ENCODE data around the gene ARHGAP42.
"Not testable (repeated sequence)": the region's sequence is repeated elsewhere in the genome, so short reads cannot be mapped to it uniquely, and the experiment has no call there.

Gene ARHGAP42

DNA sequence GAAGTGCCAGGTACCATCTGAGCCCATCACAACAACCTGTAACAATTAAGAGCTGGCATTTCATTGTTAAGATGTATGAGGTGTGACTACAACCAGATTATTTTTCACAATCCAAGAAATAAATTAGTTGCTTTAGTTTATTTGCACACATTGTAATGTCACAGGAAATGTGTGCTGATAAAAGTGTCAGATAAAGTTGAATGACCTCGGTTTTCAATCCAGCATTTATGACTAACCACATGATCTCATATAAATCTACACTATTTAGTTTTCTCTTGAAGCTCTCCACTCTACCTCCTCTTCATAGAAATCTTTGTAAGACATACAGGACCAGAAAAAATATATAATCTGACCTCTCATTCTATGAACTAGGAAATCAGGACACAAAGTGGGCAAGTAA, 276.3 kb downstream of the ARHGAP42 start:
- no peak for DNase-seq (ENCODE audit: low spot score)

DNA sequence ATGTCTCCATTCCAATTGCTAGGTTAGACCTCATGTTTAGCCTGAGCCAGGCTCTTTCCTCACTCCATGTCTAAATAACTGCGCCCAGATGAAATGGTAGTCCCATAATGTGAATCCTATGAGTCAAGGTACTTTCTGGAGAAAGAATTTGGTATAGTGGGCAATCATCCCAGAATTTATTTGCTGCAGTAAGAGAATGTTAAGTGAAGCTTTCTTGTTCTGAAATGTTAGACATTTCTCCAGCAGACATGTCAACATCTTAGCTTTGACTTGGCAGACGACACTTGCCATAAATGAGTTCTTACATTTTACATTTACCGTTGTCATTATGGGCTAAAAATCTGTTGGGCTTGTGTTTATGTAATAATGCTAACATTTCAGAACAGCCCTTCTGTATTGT, 277.3 kb downstream of the ARHGAP42 start:
- DNase-seq (ENCODE audit: low spot score), result no peak

DNA sequence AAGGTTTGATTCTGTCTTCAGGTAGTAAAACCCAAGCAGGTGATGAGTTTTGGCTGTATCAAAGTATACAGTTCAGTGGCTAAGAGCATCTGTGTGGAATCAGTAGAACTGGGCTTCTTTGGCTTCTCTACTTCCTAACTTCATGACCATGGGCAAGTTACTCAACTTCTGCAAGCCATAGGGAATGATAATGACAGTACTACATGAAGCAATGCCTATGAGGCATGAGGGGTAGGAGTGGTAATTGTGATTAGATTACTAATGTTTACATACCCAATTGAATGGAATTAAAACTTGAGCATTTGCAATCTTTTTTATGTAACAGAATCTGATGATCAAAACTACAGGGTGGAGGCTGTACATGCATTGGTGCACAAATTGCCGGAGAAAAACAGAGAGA, 278.3 kb downstream of the ARHGAP42 start:
- DNase-seq (ENCODE audit: low spot score), result no peak

DNA sequence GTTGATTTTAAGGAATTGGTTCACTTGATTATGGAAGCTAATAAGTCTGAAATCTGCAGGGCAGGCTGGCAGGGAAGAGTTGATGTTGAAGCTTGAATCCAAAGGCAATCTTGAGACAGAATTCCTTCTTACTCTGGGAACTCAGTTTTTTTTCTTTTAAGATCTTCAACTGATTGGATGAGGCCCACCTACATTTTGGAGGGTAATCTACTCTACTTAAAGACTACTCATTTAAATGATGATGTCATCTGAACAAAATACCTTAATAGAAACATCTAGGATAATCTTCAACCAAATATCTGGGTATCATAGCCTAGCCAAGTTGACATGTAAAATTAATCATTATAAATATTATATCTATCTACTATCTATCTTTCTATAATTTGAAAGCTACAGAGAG, 279.3 kb downstream of the ARHGAP42 start:
- DNase-seq (ENCODE audit: low spot score), result no peak

DNA sequence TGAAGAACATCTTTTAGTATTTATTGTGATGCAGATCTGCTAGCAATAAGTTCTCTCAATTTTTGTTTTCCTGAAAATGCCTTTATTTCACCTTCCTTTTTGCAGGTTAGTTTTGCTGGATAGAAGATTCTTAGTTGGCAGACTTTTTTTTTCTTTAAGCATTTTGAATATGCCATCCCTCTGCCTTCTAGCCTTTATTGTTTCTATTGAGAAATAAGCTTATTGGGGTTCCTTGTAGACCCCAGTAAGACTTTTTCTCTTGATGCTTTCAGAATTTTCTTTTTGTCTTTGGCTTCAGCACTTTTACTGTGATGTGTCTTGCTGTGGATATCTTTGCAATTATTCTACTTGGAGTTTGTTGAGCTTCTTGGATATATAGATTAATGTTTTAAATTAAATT, 281.9 kb downstream of the ARHGAP42 start:
- DNase-seq (ENCODE audit: low spot score), result no peak

DNA sequence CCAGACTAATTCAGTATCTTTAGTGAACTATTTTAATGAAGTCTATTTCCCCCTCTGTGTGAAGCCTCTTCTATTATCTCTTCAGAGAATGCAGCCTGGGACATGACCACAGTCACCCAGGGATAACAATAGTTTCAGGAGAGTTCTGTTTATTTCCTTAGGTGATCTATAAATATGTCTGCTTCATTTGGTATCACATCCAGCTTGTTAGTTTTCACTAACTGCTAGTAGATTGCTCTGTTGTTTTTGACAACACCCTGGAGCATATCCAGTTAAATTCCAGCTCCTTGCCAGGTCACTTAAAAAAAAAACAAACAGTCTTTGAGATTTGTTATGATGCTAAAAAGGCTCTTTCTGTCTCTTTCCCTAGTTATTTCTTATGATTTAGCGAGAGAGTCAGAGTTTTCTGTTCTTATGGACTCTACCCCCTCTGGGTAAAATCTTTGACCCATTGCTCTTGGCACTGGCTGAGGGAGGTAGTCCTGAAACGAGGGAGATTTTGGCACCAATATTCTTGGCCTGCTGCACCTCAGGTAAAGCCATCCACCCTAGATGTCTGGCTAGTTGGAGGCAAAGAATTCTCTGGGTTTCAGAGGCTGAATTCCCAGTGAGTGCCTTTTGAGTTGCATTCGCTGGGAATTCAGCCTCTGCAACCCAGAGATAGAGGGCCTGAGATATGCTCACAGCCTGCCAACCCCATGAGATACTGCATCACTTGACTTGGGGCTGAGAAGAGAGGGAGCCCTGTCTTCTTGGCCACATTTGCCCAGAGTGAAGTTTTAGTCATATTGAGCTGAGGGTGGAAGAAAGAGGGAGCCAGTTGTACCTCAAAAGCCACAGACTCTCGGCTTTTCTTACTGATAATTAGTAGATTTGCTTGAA, 283.4 kb downstream of the ARHGAP42 start:
- DNase-seq (ENCODE audit: low spot score), result no peak

DNA sequence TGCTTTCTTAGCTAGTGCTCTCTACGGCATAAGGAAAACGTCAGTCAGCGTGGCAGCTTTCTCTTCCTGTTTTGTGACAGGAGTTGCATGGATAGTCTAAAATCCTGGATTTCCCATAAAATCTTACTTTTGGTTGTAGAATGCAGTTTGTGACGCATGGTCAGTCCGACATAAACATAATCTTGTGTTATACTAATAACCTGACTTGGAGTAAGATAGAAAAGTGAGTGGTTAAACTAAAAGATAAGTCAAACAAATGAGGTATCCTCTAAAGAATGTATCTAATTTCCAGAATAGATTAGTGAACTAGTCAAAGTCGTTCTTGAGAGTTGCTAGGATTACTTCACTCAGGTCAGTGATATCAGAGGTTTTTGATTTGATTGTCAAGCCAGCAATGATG, 285.0 kb downstream of the ARHGAP42 start:
- DNase-seq (ENCODE audit: low spot score), result no peak

DNA sequence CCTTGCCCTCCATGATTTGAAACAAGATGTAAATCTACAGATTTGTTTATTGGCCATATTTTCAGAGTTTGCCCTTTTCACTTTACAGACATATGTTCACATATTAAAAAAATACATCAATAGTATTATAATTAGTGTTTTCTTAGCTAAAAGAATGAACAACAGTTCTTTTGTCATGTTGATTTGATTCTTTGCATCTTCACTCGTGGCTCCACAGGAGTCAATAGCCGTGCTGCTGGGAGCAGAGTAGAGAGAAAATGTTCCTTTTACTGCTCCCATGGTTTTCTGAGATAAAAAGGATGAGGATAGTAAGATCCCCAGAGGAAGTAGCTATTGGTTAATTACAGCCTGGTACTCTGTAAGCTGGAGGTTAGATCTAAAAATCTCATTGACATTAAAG, 291.4 kb downstream of the ARHGAP42 start:
- no peak for DNase-seq (ENCODE audit: low spot score)

DNA sequence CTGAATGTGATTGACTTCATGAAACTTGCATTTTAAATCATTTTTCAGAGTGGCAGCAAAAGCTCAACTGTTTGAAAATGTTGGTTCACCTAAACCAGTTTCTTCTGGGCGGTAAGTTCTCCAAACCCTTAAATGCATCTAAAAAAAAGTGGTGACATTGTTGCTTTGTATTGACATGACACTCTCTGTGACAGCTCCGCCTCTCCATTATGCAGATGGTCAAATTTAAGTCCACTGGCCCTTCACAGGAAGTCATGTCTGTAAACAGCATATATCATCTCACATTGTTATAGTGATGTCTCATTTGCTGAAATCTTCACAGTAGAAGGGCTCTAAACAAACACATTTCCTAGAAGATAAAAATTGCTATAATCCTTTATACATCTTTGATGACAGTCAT, 291.9 kb downstream of the ARHGAP42 start:
- DNase-seq (ENCODE audit: low spot score), result no peak

DNA sequence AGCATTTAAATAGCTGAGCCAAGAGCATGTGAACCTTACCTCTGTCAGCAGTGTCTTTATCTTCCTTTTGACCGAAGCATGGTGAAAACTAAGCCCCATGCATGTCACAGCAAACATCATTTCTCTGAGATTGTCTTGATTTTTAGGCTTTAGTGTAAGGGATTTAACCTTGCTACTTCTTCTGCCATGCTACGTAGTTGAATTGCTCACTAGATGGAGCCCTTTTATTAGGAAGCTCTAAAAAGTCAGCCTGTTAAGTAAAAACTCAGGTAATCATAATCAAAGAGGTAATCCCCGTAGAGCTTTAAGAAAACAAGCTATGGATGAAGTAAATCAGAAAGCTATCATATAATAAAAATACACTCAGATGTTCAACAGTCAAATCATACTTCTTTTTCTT, 293.1 kb downstream of the ARHGAP42 start:
- no peak for DNase-seq (ENCODE audit: low spot score)

DNA sequence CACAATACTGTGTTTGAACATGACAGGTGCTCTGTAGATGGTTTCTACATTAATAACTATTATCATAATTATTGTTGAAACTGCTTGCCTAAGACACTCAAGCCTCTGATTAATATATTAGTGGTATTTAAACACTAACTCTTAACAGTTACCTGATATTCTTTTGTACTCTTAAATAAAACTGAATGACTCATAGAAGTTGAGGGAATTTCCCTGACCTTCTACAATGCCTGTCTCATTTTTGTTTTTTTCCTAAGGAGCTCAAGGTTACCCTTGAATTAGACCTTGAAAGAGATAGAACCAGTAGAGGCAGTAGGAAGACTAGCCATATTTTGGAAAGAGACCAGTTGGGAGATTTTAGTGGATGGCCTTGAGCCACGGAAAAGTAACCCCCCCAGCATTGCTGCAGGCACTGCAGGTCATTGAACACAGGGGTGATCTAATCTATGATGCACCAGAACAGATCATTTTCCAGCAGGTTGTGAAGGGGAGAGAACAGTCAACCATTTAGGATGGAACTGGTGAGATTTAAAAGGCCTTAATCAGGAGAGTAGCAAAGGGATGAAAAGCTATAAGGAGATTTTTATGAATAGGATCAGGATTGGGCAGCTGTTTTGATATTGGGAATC, 294.2 kb downstream of the ARHGAP42 start:
- no peak for DNase-seq (ENCODE audit: low spot score)

DNA sequence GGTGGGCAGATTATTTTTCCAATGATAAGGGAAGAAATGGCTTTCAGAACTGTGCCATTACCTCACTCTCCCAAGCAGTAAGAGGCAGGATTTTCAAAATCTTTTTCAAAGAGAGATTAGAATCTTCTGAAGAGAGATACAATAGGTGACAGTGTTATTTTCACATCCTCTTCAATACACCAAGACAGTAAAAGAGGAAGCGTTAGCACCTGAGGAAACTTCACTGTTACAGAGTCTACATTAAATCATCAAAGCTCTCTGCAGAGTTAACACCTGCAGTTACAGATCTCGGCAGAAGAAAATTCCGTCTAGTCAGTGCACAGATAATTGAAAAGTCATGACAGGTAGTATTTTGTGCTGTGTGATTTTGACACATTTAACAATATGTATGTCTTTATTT, 297.6 kb downstream of the ARHGAP42 start:
- no peak for DNase-seq (ENCODE audit: low spot score)

DNA sequence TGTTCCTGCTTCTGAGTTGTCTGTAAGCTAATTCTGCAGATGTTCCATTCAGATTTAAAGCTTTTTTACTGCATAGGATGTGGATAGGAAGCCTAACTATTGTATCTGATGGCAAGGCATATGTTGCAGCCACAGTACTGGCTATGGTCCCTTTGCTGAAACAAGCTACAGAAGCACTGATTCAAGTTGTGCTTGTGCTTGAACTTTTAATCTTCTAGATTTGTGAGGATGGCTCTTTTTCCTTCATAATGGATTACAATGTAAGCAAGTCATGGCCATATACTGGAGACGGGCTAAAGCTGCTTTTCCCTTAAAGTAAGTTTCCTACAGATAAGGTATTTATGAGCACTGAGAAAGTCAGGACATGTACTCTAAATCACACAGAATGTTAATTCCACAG, 303.8 kb downstream of the ARHGAP42 start:
- no peak for DNase-seq (ENCODE audit: low spot score)

DNA sequence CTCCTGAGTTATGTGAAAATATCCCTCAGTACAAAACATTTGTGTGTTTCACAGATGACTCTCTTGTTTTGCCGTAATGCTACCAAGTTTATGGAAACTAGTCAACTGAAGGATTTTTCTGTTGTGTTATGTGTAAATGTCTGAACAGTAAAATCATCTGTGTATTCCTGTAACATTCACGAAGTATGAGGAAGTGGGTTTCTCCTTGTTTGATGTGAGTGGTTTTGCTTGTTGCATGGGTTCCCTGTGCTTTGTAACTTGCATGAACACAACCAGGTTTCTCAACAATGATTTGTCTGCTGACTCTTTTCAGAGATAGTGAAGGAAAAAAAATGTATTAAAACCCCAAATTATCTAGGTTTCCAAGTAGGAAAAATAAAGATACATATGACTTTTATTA, 304.5 kb downstream of the ARHGAP42 start:
- DNase-seq (ENCODE audit: low spot score), result no peak

DNA sequence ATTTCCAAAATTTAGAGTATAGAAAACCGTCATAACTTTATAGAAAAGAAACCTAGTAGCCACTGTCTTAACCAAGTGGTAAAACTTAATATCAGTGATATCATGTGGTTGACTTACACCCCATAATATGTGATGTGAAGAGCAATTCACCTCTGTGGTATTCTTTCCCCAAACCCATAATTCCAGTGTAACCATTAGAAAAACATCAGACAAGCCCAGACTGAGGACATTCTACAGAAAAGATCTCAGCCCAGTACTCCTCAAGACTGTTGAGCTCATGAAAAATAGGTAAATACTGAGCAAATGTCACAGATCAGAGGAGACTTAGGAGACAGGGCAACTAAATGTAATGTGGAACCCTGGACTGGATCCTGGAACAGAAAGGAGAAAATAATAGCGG, 307.9 kb downstream of the ARHGAP42 start:
- no peak for DNase-seq (ENCODE audit: low spot score)

DNA sequence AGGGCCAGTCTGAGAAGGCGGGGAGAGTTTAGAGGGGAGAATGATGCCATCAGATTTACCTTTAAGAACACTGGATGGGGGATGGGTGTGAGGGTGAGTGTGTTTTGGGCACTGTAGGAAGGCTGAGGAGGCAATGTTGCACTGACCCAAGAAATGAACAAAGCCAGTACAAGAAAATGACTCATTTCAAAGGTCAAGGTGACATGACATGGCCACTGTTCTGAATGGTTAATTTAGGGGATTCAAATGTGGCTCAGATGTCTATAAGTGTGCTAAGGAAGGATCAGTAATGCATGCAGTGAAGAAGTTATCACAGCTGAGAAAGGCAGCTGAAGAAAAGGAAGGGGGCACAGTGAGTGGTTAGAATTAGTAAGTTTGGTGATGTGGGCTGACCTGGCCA, 312.7 kb downstream of the ARHGAP42 start:
- no peak for DNase-seq (ENCODE audit: low spot score)

DNA sequence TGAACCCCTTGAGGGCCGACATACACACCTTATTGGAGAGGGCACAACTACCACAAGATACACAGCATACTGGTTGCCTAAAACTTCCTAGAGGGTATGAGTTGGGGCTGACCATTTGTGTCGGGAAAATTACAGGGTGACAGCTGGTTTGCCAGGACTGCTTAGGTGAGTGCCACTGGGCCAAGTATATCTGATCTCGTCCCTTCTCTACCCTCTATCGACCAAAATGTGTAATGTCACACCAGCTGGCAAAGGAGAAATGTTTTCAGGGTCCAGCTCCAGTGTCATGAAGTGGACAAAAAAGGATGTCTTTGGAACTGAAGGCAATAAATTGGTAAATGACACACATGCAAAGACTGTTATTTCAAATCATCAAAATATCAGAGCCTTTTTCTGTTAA, 316.4 kb downstream of the ARHGAP42 start:
- DNase-seq (ENCODE audit: low spot score), result no peak

DNA sequence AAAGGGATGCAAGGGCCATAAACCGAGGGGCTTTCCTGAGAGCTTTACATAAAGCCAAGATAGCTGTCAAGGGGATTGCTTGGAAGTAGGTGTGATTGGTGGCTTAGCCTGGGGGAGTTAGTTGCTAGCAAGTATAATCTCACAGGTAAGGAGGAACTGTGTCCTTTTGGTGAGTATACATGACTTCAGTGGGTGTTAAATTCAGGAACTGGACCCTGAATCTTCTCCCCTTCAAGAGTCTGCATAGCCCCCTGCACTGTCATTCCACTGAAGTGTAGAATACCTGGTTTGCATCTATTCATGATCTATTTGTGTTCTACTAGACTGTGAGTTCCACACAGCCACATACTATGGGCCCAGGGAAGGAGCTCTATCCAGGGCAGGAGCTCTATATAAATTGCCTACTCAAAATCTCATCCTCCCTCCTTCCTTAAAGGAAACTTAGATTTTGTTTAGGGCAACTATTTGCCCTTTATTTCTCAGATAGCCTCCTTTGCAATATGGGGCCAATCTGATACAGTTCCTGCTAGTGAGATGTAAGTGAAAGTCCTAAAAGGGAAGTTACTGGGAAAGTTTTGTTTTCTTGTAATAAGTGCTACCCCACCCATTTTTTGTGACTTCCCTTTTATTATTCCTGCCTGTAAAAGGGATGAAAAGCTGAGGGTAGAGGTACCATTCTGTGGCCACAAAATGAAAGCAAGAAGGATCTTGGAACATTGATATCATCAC, 322.0 kb downstream of the ARHGAP42 start:
- no peak for DNase-seq (ENCODE audit: low spot score)

DNA sequence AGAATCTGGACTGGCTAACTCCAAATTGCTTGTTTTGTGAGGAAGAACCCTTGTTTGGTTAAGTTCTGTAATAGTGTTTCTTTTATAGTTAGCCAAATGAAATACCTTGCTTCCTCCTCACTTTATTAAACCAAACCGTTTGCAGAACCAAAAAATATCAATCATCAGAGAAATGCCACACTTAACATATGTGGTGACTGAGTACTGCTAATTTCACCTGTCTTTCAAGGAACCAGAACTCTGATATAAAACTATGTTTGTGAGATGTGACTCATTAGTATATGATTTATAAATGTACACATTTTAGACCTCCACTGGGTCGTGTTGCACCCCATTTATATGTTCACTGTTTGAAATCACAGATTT, 322.6 kb downstream of the ARHGAP42 start:
- DNase-seq (ENCODE audit: low spot score), result no peak

DNA sequence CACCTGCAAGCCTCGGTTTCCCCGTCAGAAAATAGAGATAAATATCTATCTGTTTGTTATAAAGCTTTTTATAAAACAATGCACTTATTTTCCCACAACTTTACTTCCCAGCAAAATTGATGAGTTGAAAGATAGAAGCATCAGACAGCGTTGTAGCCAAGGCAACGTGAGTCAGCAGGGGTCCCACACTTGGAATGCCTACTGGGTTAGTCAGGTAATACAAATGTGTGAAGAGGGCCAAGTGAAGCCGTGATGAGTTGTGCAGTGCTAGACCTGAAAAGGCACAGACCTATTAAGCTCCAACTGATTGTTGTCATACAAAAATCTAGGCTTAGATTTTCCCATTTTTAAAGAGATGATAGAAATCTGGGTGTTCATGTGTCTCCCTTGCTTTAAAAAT, 323.8 kb downstream of the ARHGAP42 start:
- DNase-seq (ENCODE audit: low spot score), result no peak

DNA sequence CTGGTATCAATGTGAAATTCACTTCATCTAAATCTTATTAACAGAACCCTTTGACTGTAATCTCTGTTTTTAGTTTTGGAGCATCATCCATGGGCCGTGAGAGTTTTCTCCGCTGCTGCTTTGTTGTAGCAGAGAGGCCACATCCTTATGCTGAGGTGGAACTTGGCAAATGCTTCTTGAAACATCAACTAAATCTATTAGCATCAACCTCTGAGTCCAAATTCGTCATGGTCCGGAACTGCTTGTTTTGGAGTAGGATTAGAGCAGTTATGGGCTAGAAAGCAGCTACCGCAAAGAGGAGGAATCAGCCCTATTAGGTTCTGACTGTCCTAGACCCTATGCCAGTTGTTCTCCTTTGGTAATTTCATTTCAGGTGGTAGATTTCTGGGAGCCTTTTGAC, 324.8 kb downstream of the ARHGAP42 start:
- no peak for DNase-seq (ENCODE audit: low spot score)

DNA sequence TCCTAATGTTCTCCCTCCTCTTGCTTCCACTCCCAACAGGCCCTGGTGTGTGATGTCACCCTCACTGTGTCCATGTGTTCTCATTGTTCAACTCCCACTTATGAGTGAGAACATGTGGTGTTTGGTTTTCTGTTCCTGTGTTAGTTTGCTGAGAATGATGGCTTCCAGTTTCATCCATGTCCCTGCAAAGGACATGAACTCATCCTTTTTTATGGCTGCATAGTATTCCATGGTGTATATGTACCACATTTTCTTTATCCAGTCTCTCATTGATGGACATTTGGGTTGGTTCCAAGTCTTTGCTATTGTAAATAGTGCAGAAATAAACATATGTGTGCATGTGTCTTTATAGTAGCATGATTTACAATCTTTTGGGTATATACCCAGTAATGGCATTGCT, 326.6 kb downstream of the ARHGAP42 start:
- not testable (repeated sequence) for DNase-seq (ENCODE audit: low spot score)
